Panc1 (cell line): ENCODE data around the gene NFATC2. TPM values are rescaled to one million over a fixed set of nuclear protein-coding genes. Genes with fewer than 3 reads are reported as not detected.

Experiments
- ATAC-seq: fragments of 200-7000 bp; cut with Tn5 transposase; 2 replicates; pipeline ENCODE4 v1.9.1; 2020; ENCODE audit warnings: mild to moderate bottlenecking, moderate library complexity
- BruUV-seq: library from RNA; stranded (reverse); fragments of 400-500 nt; replicated peaks from 2 replicates; lab custom pipeline; 2021; lab: Mats Ljungman, UMichigan
- CTCF ChIA-PET: fragments of 300-600 bp; sonication (Branson Sonifier 250); formaldehyde crosslinking; loops from one replicate; lab custom pipeline; 2022; ENCODE audit warnings: antibody characterized with exemption; lab: Charles Lee
- POLR2A ChIA-PET: fragments of 300-600 bp; sonication (Branson Sonifier 250); formaldehyde crosslinking; loops from one replicate; lab custom pipeline; 2022; ENCODE audit warnings: antibody characterized with exemption; lab: Charles Lee
- DNase-seq: peaks from one replicate; pipeline ENCODE4 v3.0.0-alpha.2; 2010; ENCODE audit warnings: low read depth, low spot score
- H3K27ac ChIP-seq: 2 replicates; pipeline ENCODE4 v1.5.1; 2011; ENCODE audit warnings: mild to moderate bottlenecking, low read length, inconsistent platforms
- H3K27me3 ChIP-seq: fragments of 200-500 bp; sonication (Bioruptor generic); 2 replicates; pipeline ENCODE4 v1.6.0; 2014; ENCODE audit warnings: low read length, inconsistent platforms; ENCODE audit not compliant: control insufficient read depth, insufficient read depth
- H3K36me3 ChIP-seq: fragments of 200-500 bp; sonication (Bioruptor generic); 2 replicates; pipeline ENCODE4 v1.5.1; 2014; ENCODE audit warnings: inconsistent platforms, mild to moderate bottlenecking, low read length, moderate library complexity; ENCODE audit not compliant: control insufficient read depth, insufficient read depth
- H3K4me1 ChIP-seq: 2 replicates; pipeline ENCODE4 v1.5.1; 2011; ENCODE audit warnings: inconsistent platforms, mild to moderate bottlenecking, low read length, moderate library complexity; ENCODE audit not compliant: control insufficient read depth, insufficient read depth
- H3K4me3 ChIP-seq, 2 experiments: 2 replicates each; pipeline ENCODE4 v1.5.1; 2011 to 2012; ENCODE audit warnings: low read depth in 2 of 2, low read length in 2 of 2, mild to moderate bottlenecking in 2 of 2, inconsistent platforms in 1 of 2, moderate library complexity in 1 of 2
- H3K9me3 ChIP-seq: fragments of 200-500 bp; sonication (Bioruptor generic); 2 replicates; pipeline ENCODE4 v1.5.1; 2014; ENCODE audit warnings: low read depth, mild to moderate bottlenecking, inconsistent platforms, low read length, moderate library complexity; ENCODE audit not compliant: control insufficient read depth, insufficient read depth
- POLR2AphosphoS5 ChIP-seq: IDR thresholded peaks from 2 replicates; pipeline ENCODE4 v1.6.1; 2012; ENCODE audit warnings: mild to moderate bottlenecking, low read depth, low read length, moderate library complexity
- SIN3A ChIP-seq: IDR thresholded peaks from 2 replicates; pipeline ENCODE4 v1.6.1; 2012; ENCODE audit warnings: low read depth, mild to moderate bottlenecking, low read length, moderate library complexity, borderline replicate concordance; ENCODE audit not compliant: insufficient read depth
- TCF7L2 ChIP-seq: IDR thresholded peaks from 2 replicates; pipeline ENCODE4 v1.6.1; 2011; ENCODE audit warnings: mild to moderate bottlenecking, low read depth, low read length, inconsistent platforms
- in situ Hi-C: cut with HindIII; loops from 2 replicates; pipeline ENCODE4 v1.10.0; 2016; ENCODE audit warnings: low sequenced_read_pairs, low pct_unique_long_range_greater_than_20kb
- intact Hi-C: fragments of 100-400 bp; cut with micrococcal nuclease; formaldehyde crosslinking; loops from one replicate; pipeline ENCODE4 v1.10.0; 2022; ENCODE audit not compliant: unreplicated experiment
- total RNA-seq: library from RNA; stranded (reverse); gene quantifications from one replicate; pipeline ENCODE4 v1.2.1, GENCODE V29; 2021; ENCODE audit not compliant: unreplicated experiment
- TF ChIP-seq, protein P1 (sequence below), 2 experiments: IDR thresholded peaks; 2 replicates each; pipeline ENCODE4 v1.6.1; 2011 to 2012; ENCODE audit warnings: low read depth in 2 of 2, control low read depth in 1 of 2, low read length in 1 of 2, mild to moderate bottlenecking in 1 of 2, moderate library complexity in 1 of 2; ENCODE audit not compliant: insufficient read depth in 1 of 2
- TF ChIP-seq, protein P2 (sequence below): fragments of 450-650 bp; IDR thresholded peaks from 2 replicates; pipeline ENCODE4 v1.5.1; 2017; ENCODE audit warnings: mild to moderate bottlenecking

NFATC2 gene
- total RNA-seq, 1 experiment from 2014 or later: 10.6 TPM

DNA sequence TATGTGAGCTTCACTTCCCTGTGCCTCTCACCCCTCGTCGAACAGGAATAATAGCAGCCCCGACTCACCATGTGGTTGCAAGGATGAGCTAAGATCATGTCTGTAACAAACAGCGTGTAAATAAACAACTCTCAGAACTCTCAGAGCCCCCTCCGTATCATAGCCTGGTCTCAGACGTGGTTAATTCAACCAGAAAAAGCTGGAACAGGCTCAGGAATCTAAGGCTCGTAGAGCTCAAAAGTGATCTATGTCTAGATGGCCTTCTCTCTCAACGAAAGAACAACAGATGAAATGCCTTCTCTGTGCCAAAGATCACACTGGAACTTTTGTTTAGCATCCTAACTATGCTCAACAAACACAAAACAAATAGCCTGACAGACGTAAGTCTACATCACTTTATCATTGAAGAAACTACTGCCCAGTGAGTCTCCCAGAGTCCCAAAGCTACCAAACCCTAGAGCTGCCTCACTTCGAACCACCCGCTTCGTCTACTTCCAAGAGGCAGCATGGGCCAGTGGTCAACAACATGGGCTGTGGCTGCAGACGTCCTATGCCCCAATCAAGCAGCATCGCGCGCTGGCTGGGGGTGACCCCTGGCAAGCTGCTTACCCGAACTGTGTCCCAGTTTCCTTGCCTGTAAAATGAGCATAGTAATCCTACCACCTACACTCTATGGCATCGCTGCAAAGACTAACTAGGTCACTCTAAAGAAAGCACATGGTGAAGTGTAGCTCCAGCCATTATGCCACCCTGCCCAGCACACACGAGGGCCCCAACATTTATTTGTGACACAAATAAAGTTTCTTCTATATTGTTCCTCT is 35.1 kb downstream of the NFATC2 start:
- no peaks in the 10 kb centered on the region for H3K27me3 ChIP-seq
- H3K4me3 ChIP-seq: no peak overlapping the region
- CTCF ChIA-PET: interaction anchor here (0.6 kb wide), 1 partner anchor 62 kb away, joined by 3 read pairs; no protein-coding TSS in a partner anchor
- ATAC-seq (no peak), DNase-seq (no peak)
- BruUV-seq: no TSS peak
- TF ChIP-seq POLR2AphosphoS5 (no peak), TCF7L2 (no peak), SIN3A (no peak)
- TF ChIP-seq, protein P1, sequence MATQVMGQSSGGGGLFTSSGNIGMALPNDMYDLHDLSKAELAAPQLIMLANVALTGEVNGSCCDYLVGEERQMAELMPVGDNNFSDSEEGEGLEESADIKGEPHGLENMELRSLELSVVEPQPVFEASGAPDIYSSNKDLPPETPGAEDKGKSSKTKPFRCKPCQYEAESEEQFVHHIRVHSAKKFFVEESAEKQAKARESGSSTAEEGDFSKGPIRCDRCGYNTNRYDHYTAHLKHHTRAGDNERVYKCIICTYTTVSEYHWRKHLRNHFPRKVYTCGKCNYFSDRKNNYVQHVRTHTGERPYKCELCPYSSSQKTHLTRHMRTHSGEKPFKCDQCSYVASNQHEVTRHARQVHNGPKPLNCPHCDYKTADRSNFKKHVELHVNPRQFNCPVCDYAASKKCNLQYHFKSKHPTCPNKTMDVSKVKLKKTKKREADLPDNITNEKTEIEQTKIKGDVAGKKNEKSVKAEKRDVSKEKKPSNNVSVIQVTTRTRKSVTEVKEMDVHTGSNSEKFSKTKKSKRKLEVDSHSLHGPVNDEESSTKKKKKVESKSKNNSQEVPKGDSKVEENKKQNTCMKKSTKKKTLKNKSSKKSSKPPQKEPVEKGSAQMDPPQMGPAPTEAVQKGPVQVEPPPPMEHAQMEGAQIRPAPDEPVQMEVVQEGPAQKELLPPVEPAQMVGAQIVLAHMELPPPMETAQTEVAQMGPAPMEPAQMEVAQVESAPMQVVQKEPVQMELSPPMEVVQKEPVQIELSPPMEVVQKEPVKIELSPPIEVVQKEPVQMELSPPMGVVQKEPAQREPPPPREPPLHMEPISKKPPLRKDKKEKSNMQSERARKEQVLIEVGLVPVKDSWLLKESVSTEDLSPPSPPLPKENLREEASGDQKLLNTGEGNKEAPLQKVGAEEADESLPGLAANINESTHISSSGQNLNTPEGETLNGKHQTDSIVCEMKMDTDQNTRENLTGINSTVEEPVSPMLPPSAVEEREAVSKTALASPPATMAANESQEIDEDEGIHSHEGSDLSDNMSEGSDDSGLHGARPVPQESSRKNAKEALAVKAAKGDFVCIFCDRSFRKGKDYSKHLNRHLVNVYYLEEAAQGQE (IDR thresholded peaks at IDR 0.05; ENCODE audit: insufficient read depth in 1 of 2, low read depth in 2 of 2, low read length in 1 of 2): no peak
- TF ChIP-seq, protein P2, sequence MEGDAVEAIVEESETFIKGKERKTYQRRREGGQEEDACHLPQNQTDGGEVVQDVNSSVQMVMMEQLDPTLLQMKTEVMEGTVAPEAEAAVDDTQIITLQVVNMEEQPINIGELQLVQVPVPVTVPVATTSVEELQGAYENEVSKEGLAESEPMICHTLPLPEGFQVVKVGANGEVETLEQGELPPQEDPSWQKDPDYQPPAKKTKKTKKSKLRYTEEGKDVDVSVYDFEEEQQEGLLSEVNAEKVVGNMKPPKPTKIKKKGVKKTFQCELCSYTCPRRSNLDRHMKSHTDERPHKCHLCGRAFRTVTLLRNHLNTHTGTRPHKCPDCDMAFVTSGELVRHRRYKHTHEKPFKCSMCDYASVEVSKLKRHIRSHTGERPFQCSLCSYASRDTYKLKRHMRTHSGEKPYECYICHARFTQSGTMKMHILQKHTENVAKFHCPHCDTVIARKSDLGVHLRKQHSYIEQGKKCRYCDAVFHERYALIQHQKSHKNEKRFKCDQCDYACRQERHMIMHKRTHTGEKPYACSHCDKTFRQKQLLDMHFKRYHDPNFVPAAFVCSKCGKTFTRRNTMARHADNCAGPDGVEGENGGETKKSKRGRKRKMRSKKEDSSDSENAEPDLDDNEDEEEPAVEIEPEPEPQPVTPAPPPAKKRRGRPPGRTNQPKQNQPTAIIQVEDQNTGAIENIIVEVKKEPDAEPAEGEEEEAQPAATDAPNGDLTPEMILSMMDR: no peak
- POLR2A ChIA-PET: no interaction called here
- no peak overlapping the region for H3K27ac ChIP-seq
- intact Hi-C loops (no loop called here), in situ Hi-C loops (no loop called here)
- H3K36me3 ChIP-seq: no peaks in the 10 kb centered on the region
- H3K4me1 ChIP-seq: peaks cover 19% of the 10 kb centered on the region; the same call in 1 of the 2 replicates
- no peaks in the 10 kb centered on the region for H3K9me3 ChIP-seq

DNA sequence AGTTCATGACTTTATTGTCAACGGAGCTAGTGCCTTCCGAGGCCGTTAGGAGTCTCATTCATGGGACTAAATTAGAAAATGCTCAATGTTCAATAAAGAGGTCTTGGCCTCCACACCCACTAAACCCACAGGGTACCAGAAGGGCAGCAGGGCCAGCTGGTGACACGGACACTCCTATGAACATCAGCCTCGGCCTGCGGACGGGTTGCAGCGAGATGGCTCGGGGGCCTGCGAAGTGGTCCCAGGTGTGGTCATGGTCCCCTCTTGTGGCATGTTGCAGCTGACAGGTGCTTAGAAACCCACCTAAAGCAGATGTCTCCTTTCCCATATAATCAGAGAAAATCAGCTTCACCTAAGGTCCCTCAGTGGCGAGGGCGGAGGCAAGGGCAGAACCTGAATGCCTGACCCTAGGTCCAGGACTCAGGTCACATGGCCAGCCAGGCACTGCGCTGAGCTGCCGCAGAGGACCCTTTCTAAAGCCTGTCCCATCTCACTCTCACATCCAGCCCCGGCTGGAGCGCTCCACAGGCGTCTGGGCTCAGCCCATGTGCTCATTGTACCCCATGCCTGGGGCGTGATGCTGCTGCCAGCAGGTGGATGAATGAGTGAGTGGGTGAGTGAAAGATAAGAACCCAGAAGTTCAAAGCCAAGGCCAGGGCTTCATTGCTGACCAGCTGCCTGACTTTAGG is 35.8 kb downstream of the NFATC2 start:
- Histone ChIP-seq H3K4me1 (peaks cover 25% of the 10 kb centered on the region), H3K4me3 (no peak overlapping the region), H3K27me3 (no peaks in the 10 kb centered on the region), H3K27ac (no peak overlapping the region), H3K9me3 (no peaks in the 10 kb centered on the region), H3K36me3 (no peaks in the 10 kb centered on the region)
- ChIA-PET POLR2A (interaction anchor here (0.6 kb wide), 1 partner anchor 186 kb away, joined by 4 read pairs; no protein-coding TSS in a partner anchor), CTCF (interaction anchor here (0.6 kb wide), 1 partner anchor 63 kb away, joined by 3 read pairs; no protein-coding TSS in a partner anchor)
- BruUV-seq: no TSS peak
- intact Hi-C loops: no loop called here
- ATAC-seq (no peak), DNase-seq (no peak)
- TF ChIP-seq, protein P2: no peak
- TF ChIP-seq POLR2AphosphoS5 (no peak), SIN3A (no peak), TCF7L2 (no peak)
- TF ChIP-seq, protein P1 (IDR thresholded peaks at IDR 0.05; ENCODE audit: insufficient read depth in 1 of 2, low read depth in 2 of 2, low read length in 1 of 2): no peak
- in situ Hi-C loops: no loop called here
